Spinal cord (tissue), 10 donors: ENCODE measurements around the gene PLEKHA8. TPM values are rescaled to one million over a fixed set of nuclear protein-coding genes. Genes with fewer than 3 reads are reported as not detected.
A peak's percentile ranks its signal among the peaks of the same experiment; 100 is the strongest.

Source experiments
- DNase-seq, 6 donors: peaks; one replicate each; pipeline versions ENCODE4 v3.0.0 to v3.0.0-alpha.2; 2013 to 2015; ENCODE audit warnings: low spot score in 6 of 6, low read depth in 4 of 6
- H3K27ac ChIP-seq: one replicate; pipeline ENCODE4 v1.5.1; 2013; ENCODE audit warnings: low read depth, low read length, control low read depth
- H3K27me3 ChIP-seq: one replicate; pipeline ENCODE4 v1.6.1; 2013; ENCODE audit warnings: low read length; ENCODE audit not compliant: control insufficient read depth, insufficient read depth
- H3K36me3 ChIP-seq: one replicate; pipeline ENCODE4 v1.6.1; 2013; ENCODE audit warnings: low read length; ENCODE audit not compliant: control insufficient read depth, insufficient read depth
- H3K4me1 ChIP-seq: one replicate; pipeline ENCODE4 v1.6.1; 2013; ENCODE audit warnings: low read length; ENCODE audit not compliant: control insufficient read depth, insufficient read depth
- H3K4me3 ChIP-seq: one replicate; pipeline ENCODE4 v1.5.1; 2013; ENCODE audit warnings: low read depth, low read length, control low read depth
- H3K9me3 ChIP-seq: one replicate; pipeline ENCODE4 v1.6.1; 2013; ENCODE audit warnings: low read length; ENCODE audit not compliant: control insufficient read depth, insufficient read depth
- WGBS: methylation state at CpG from one replicate; pipeline ENCODE4 v1.1.5; 2013; ENCODE audit warnings: missing lambda C conversion rate; ENCODE audit not compliant: insufficient coverage; 5-methylcytosine and 5-hydroxymethylcytosine counted together
- polyA plus RNA-seq, 2 donors: library from polyadenylated mRNA; unstranded; fragments of 120-200 nt; gene quantifications; one replicate each; pipeline ENCODE4 v1.2.1, GENCODE V29; 2013; ENCODE audit not compliant: insufficient read length in 2 of 2
- total RNA-seq, 2 donors: library from RNA; depleted of rRNA in 1 of 2; stranded (reverse); fragments of 120-200 nt in 1 of 2; fragments of >200 nt in 1 of 2; gene quantifications; one replicate each; pipeline versions ENCODE4 v1.2.3 to v1.2.4, GENCODE V29; 2013 to 2014
- donor health status: healthy.

The PLEKHA8 gene
- total and polyA plus RNA-seq, 4 donors, result 13.8 to 22.6 (median 19.0) TPM

DNA sequence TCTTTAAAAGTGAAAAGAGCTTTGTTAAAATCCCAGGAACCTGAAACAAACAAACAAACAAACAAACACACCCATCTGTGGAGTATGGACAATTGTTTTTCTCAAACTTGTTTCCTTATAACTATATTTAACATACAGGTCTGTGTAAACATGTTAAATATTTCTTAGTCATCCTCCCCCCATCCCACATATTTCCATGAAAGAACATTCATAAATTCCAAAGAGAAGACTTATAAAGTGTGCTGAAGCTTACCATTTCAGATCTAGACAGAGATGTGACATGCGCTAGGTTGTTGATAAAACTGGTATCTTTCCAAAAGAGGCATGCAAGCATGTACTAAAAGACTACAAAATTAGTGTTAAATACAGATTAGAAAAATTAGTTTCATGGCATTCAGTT, 8.3 kb upstream of the PLEKHA8 start:
- Histone ChIP-seq H3K36me3 (peaks cover 6% of the 10 kb centered on the region), H3K4me1 (no peaks in the 10 kb centered on the region), H3K27me3 (no peaks in the 10 kb centered on the region), H3K27ac (no peak overlapping the region), H3K9me3 (no peaks in the 10 kb centered on the region), H3K4me3 (no peak overlapping the region)
- no CpG with 5 or more reads among the region's 1 CpG for WGBS
- DNase-seq, result no peak

DNA sequence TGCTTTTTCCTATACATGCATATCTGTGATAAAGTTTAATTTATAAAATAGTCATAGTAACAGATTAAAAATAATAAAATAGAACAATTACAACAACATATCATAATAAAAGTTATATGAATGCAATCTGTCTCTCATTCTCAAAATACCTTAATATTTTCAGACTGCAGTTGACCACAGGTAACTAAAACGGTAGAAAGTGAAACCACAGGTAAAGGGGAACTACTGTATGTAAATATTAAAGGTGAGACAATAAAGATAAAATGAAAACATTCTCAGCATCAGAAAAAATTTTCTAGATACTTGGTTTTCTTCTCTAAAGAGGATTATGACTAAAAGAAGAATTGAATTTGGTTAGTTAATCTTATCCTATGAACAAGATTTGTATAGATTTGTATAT, 7.7 kb upstream of the PLEKHA8 start:
- peaks cover 6% of the 10 kb centered on the region for H3K36me3 ChIP-seq
- H3K27ac ChIP-seq, result no peak overlapping the region
- H3K9me3 ChIP-seq, result no peaks in the 10 kb centered on the region
- WGBS, result no CpG with 5 or more reads among the region's 1 CpG
- H3K4me3 ChIP-seq, result no peak overlapping the region
- H3K4me1 ChIP-seq, result no peaks in the 10 kb centered on the region
- no peaks in the 10 kb centered on the region for H3K27me3 ChIP-seq
- no peak for DNase-seq

DNA sequence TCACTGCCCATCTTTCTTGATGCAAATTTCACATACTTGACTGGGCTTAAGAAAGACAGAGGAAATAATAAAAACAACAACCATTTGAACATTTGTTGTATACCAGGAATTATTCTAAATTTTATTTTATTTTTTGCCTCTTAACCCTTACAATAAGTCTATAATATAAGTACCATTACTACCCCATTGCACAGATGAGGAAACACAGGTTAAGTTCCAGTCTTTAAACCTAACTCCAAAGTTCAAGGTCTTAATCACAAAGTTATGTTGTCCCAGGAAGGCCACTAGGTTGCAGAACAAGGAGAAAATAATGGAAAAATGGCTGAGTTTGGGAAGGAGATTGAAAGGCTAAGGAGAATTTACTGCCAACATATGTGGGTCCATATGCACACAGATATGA, 5.2 kb upstream of the PLEKHA8 start:
- no peak overlapping the region for H3K4me3 ChIP-seq
- no peaks in the 10 kb centered on the region for H3K4me1 ChIP-seq
- no peaks in the 10 kb centered on the region for H3K27me3 ChIP-seq
- DNase-seq, result no peak
- H3K27ac ChIP-seq, result no peak overlapping the region
- no peaks in the 10 kb centered on the region for H3K36me3 ChIP-seq
- no peaks in the 10 kb centered on the region for H3K9me3 ChIP-seq

DNA sequence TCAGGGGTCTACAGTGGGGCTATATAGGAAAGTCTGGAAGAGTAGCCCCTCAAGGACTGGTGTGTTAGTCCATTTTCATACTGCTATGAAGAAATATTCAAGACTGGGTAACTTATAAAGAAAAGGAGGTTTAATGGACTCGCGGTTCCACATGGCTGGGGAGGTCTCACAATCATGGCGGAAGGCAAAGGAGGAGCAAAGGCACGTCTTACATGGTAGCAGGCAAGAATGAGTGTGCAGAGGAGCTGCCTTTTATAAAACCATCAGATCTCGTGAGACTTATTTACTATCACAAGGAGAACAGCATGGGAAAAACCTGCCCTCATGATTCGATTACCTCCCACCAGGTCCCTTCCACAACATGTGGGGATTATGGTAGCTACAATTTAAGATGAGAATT, 4.7 kb upstream of the PLEKHA8 start:
- WGBS, result 92% methylated on average over 2 of the region's 6 CpGs
- H3K9me3 ChIP-seq, result no peaks in the 10 kb centered on the region
- H3K27me3 ChIP-seq, result no peaks in the 10 kb centered on the region
- H3K4me3 ChIP-seq, result no peak overlapping the region
- no peaks in the 10 kb centered on the region for H3K4me1 ChIP-seq
- H3K27ac ChIP-seq, result no peak overlapping the region
- H3K36me3 ChIP-seq, result no peaks in the 10 kb centered on the region
- DNase-seq, result no peak

DNA sequence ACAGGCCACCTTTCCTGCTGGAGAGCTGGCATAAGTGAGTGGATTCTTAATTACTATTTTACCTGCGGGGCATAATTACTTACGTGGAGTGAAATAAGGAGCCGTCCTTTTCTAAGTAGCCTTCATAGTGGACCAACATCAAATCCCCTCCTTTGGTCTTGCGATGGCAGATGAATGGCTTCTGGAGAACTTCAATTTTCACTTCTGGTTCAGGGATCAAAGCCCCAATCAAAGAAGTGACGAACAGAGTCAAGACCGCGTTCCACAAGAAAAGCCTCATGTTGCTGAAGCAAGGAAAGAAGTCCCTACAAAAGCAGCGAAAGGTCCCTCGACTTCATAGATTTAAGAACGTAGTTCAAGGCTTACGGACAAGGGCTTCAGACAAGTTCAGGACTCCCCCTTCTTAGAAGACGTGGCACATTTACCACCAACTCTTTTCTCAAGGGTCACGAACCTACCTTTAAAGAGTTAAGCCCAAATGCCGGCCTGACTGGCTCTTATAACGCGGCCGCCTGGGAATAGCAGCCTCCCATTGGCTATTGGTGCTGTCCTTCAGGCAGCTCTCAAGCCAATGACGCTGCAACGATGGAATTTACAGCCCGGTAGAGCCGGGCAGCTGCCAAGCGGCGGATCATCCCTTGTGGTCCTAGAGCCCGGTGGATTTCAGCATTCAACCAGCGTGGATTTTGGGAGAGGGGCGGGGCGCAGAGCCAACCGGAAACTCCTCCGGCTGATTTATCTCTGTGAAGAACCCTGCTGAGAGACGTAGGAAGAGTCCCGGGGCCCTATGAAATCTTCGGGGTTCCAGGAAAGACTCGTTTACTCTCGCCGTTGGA, 1.8 kb upstream of the PLEKHA8 start, which contains the start of gene FKBP14:
FKBP14 (minus strand) TSS at position 474 of the 836 bp plus-strand sequence; CDS start at position 280, 194 bp downstream.
- no peaks in the 10 kb centered on the region for H3K9me3 ChIP-seq
- DNase-seq, result peak; percentile 92 to 100 (median 97)
- H3K36me3 ChIP-seq, result no peaks in the 10 kb centered on the region
- peak within 1 kb of the TSS; percentile 89 for H3K27ac ChIP-seq
- H3K4me3 ChIP-seq, result peak within 1 kb of the TSS; percentile 87
- no peaks in the 10 kb centered on the region for H3K27me3 ChIP-seq
- no peaks in the 10 kb centered on the region for H3K4me1 ChIP-seq
- whole genome bisulfite sequencing, result 0% methylated on average over 30 of the region's 35 CpGs

DNA sequence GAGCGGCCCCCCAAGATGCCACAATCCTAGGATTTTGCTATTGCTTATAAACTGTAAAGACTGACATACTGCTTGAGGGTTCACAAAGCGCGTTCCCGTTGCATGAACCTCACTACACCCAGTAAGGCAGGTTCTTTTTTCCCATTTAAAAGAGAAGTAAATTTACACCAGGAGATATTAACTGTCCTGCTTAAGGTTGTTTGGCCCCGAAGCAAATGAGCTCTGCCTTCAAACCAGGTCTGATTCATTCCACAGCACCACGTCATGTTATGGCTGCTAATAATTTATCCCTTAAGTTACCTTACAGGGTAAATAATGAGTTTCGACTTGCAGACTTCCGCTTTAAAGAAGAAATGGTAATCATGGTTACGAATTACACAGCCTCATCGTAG, 1.2 kb upstream of the PLEKHA8 start:
- H3K4me1 ChIP-seq, result no peaks in the 10 kb centered on the region
- H3K36me3 ChIP-seq, result no peaks in the 10 kb centered on the region
- no CpG with 5 or more reads among the region's 10 CpGs for WGBS
- H3K27ac ChIP-seq, result peak overlapping the region; percentile 72
- H3K4me3 ChIP-seq, result peak overlapping the region; percentile 87
- H3K27me3 ChIP-seq, result no peaks in the 10 kb centered on the region
- DNase-seq, result peak in 1 of 6 donors; percentile 11
- H3K9me3 ChIP-seq, result no peaks in the 10 kb centered on the region

DNA sequence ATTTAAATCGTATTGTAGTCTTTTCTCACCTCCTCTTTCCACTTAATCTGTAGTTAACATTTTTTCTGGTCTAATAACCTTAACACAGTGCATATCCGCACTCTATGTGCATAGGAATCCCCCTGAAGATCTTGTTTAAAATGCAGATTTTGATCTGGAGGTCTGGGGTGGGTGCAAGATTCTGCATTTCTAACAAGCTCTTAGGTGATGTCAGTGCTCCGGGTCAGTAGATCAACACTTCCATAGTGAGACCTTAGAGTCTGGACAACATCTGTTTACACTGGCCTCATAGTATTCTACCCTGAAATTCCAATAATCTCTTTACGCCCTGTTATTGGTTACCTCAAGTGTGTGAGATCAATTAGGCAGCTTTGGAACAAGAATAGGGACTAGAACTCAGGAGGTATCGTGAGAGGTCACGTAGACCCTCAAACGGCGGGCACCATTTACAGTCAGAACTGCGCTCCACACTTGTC, 434 bp upstream of the PLEKHA8 start:
- Histone ChIP-seq H3K27me3 (no peaks in the 10 kb centered on the region), H3K27ac (peak overlapping the region; percentile 89), H3K4me3 (peak overlapping the region; percentile 87), H3K9me3 (no peaks in the 10 kb centered on the region), H3K36me3 (no peaks in the 10 kb centered on the region), H3K4me1 (no peaks in the 10 kb centered on the region)
- WGBS, result 0% methylated on average over 5 of the region's 9 CpGs
- DNase-seq, result peak in 2 of 6 donors; percentile 28 to 29

DNA sequence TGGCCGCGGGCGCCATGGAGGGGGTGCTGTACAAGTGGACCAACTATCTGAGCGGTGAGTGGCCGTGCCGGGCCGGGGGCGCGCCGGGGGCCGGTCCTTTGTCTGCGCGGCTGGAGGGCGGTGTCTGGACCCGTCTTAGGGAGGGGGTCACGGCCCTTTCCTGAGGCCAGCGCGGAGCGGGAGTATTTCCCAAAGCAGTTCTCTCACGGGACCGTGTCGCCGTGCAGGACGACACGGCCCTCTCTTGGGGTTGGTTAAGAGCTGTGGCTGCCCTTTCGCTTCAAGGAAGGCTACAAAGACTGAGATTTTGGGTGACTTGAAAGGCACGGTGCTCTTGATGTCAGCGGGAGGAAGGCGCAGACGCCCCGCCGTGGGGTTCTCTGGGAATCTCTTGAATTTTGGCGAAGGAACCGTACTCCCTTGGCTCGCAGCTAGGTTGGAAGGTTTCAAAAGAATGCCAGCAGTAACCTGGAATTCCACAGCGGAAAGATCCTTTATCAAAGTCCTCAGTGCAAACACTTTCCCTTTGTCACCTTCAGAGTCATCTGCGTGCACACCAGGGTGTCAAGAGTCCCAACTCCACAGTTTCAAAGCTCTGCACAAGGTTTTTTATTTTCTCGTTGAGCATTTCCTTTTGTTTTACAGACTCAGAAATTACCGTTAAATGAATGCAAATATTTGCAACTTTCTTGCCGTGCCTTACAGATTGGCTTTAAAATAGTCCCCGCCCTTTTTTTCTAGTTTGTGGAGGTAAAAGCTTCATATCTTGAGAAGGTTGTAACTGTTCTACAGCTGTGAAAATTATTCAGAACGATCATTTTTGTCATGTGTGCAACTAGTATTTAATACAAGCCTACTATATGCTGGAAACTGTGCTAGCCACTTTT, 780 bp downstream of the PLEKHA8 start:
- Histone ChIP-seq H3K27ac (peak overlapping the region; percentile 89), H3K4me3 (peak overlapping the region; percentile 87), H3K4me1 (no peaks in the 10 kb centered on the region), H3K27me3 (no peaks in the 10 kb centered on the region), H3K36me3 (no peaks in the 10 kb centered on the region), H3K9me3 (no peaks in the 10 kb centered on the region)
- peak in 5 of 6 donors; percentile 31 to 80 (median 56) for DNase-seq
- 0% methylated on average over 37 of the region's 42 CpGs for WGBS

DNA sequence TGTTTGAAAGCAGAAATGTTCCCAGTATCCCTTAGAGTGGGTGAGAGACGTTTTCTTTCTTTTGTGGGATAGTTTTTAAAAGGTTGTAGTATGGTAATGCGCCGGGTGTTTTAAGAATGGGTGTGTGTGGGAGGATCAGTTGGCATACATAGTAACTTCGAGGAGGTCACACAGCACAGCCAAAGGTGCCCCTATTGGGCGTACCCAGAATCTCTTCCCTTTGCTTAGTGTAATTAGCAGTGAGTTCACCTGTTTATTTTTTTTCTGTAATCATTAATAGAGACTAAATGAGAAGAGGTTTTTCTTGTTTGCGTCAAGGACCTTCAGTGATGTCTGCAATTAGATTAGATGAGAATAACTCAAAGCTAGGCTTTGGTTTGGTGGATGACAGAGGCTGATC, 1.5 kb downstream of the PLEKHA8 start:
- Histone ChIP-seq H3K27ac (peak overlapping the region; percentile 89), H3K36me3 (peaks cover 2% of the 10 kb centered on the region), H3K4me1 (no peaks in the 10 kb centered on the region), H3K27me3 (no peaks in the 10 kb centered on the region), H3K9me3 (no peaks in the 10 kb centered on the region), H3K4me3 (peak overlapping the region; percentile 87)
- WGBS, result 18% methylated on average over 4 of the region's 6 CpGs
- DNase-seq, result peak in 2 of 6 donors; percentile 13 to 24
